ENCODE data around the gene TRIM71. TPM values are rescaled to one million over a fixed set of nuclear protein-coding genes. Genes with fewer than 3 reads are reported as not detected.

The TRIM71 gene
- total RNA-seq, 1 experiment from 2014 or later, result 0.18 TPM

DNA sequence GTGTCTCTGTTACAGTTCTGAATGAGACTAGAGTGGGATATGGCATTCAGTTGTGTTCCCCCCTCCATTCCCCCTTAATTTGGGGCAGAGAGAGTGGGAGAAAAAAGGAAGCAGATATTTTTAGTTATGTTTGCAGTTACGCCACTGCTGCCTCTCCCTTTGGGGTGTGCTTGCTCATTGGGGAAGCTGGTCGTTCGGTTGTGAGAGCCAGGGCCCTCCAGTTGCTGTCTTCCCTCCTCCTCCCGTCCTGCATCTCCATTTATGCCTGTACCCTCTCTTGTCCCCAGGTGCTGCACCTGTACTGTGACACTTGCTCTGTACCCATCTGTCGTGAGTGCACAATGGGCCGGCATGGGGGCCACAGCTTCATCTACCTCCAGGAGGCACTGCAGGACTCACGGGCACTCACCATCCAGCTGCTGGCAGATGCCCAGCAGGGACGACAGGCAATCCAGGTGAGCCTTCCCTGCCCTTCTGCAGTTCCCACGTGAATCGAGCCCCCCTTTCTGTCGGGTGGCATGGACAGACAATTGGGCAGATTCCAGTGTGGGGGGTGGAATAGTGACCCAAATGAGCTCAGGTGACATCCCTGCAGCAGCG is 55.8 kb downstream of the TRIM71 start:
- ATAC-seq, result 0 out of 2 replicates have a peak, but pooled peaks have one; percentile 30
- H3K4me1 ChIP-seq (ENCODE audit: control insufficient read depth, insufficient read depth, low read length), result peaks cover 3% of the 10 kb centered on the region; the same call in 1 of the 2 replicates

DNA sequence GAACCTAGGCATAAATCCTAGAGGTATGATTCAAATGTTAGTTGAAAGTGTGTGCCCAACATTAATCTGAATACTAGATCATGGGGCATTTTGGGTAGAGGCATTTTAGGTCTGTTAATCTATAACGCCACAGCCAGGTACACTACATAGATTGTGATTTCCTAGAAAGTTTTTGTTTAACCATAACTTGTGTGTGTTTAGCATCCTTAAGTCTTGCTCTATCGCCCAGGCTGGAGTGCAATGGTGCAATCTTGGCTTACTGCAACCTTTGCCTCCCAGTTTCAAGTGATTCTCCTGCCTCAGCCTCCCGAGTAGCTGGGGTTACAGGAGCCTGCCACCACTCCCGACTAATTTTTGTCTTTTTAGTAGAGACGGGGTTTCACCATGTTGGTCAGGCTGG is 59.1 kb downstream of the TRIM71 start:
- in situ Hi-C loops (cut with HindIII; ENCODE audit: low pct_unique_long_range_greater_than_20kb, low sequenced_read_pairs), result no loop called here
- H3K27me3 ChIP-seq (ENCODE audit: control insufficient read depth, insufficient read depth, low read length), result no peaks in the 10 kb centered on the region
- ChIA-PET POLR2A (no interaction called here), CTCF (no interaction called here)
- TF ChIP-seq CTCF (IDR thresholded peaks at IDR 0.05) (no peak), SIN3A (IDR thresholded peaks at IDR 0.05; ENCODE audit: borderline replicate concordance, insufficient read depth, low read depth, low read length) (no peak)
- TF ChIP-seq, protein P1, sequence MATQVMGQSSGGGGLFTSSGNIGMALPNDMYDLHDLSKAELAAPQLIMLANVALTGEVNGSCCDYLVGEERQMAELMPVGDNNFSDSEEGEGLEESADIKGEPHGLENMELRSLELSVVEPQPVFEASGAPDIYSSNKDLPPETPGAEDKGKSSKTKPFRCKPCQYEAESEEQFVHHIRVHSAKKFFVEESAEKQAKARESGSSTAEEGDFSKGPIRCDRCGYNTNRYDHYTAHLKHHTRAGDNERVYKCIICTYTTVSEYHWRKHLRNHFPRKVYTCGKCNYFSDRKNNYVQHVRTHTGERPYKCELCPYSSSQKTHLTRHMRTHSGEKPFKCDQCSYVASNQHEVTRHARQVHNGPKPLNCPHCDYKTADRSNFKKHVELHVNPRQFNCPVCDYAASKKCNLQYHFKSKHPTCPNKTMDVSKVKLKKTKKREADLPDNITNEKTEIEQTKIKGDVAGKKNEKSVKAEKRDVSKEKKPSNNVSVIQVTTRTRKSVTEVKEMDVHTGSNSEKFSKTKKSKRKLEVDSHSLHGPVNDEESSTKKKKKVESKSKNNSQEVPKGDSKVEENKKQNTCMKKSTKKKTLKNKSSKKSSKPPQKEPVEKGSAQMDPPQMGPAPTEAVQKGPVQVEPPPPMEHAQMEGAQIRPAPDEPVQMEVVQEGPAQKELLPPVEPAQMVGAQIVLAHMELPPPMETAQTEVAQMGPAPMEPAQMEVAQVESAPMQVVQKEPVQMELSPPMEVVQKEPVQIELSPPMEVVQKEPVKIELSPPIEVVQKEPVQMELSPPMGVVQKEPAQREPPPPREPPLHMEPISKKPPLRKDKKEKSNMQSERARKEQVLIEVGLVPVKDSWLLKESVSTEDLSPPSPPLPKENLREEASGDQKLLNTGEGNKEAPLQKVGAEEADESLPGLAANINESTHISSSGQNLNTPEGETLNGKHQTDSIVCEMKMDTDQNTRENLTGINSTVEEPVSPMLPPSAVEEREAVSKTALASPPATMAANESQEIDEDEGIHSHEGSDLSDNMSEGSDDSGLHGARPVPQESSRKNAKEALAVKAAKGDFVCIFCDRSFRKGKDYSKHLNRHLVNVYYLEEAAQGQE (IDR thresholded peaks at IDR 0.05; ENCODE audit: insufficient read depth in 1 of 2, low read depth in 2 of 2, low read length in 1 of 2), result no peak
- no peak overlapping the region for H3K4me3 ChIP-seq (ENCODE audit: low read depth in 2 of 2, low read length in 2 of 2)
- BruUV-seq (replicated peaks), result no TSS peak
- no peaks in the 10 kb centered on the region for H3K9me3 ChIP-seq (ENCODE audit: control insufficient read depth, insufficient read depth, low read depth, low read length)
- no peak for ATAC-seq
- H3K36me3 ChIP-seq (ENCODE audit: control insufficient read depth, insufficient read depth, low read length), result no peaks in the 10 kb centered on the region
- intact Hi-C loops (cut with micrococcal nuclease; ENCODE audit: unreplicated experiment), result no loop called here
- DNase-seq (ENCODE audit: low read depth, low spot score), result no peak
- no peak overlapping the region for H3K27ac ChIP-seq (ENCODE audit: low read length)
- H3K4me1 ChIP-seq (ENCODE audit: control insufficient read depth, insufficient read depth, low read length), result peaks cover 3% of the 10 kb centered on the region; the same call in 1 of the 2 replicates

More for the DNA sequence above, 55.8 kb downstream of the TRIM71 start:
- ChIA-PET POLR2A (no interaction called here), CTCF (no interaction called here)
- H3K36me3 ChIP-seq (ENCODE audit: control insufficient read depth, insufficient read depth, low read length), result no peaks in the 10 kb centered on the region
- no peaks in the 10 kb centered on the region for H3K9me3 ChIP-seq (ENCODE audit: control insufficient read depth, insufficient read depth, low read depth, low read length)
- no peaks in the 10 kb centered on the region for H3K27me3 ChIP-seq (ENCODE audit: control insufficient read depth, insufficient read depth, low read length)
- in situ Hi-C loops (cut with HindIII; ENCODE audit: low pct_unique_long_range_greater_than_20kb, low sequenced_read_pairs), result no loop called here
- no peak for TF ChIP-seq TCF7L2 (IDR thresholded peaks at IDR 0.05; ENCODE audit: low read depth, low read length)
- no peak for TF ChIP-seq CTCF (IDR thresholded peaks at IDR 0.05)
- TF ChIP-seq, protein P1 (IDR thresholded peaks at IDR 0.05; ENCODE audit: insufficient read depth in 1 of 2, low read depth in 2 of 2, low read length in 1 of 2), result no peak
- TF ChIP-seq SIN3A (IDR thresholded peaks at IDR 0.05; ENCODE audit: borderline replicate concordance, insufficient read depth, low read depth, low read length), result no peak
- TF ChIP-seq POLR2AphosphoS5 (IDR thresholded peaks at IDR 0.05; ENCODE audit: low read depth, low read length), result no peak
- no peak overlapping the region for H3K27ac ChIP-seq (ENCODE audit: low read length)
- BruUV-seq (replicated peaks), result no TSS peak
- intact Hi-C loops (cut with micrococcal nuclease; ENCODE audit: unreplicated experiment), result no loop called here
- no peak for DNase-seq (ENCODE audit: low read depth, low spot score)
- no peak overlapping the region for H3K4me3 ChIP-seq (ENCODE audit: low read depth in 2 of 2, low read length in 2 of 2)

All from Panc1 (cell line).